Chondrocyte (in vitro differentiated cells): Measurements from ENCODE around the gene PTPRK. TPM values are rescaled to one million over a fixed set of nuclear protein-coding genes. Genes with fewer than 3 reads are reported as not detected.

Experiments used
- DNase-seq: peaks from one replicate; pipeline ENCODE4 v3.0.0; 2021; ENCODE audit warnings: mixed read lengths, low spot score
- H3K27ac Mint-ChIP-seq: one replicate; pipeline ENCODE4 v1.8.0; 2021; ENCODE audit warnings: mild to moderate bottlenecking, moderate library complexity, mixed read lengths; ENCODE audit not compliant: unreplicated experiment
- H3K27me3 Mint-ChIP-seq: 2 replicates; pipeline ENCODE4 v1.8.0; 2021; ENCODE audit warnings: low read depth, mixed read lengths
- H3K36me3 Mint-ChIP-seq: 2 replicates; pipeline ENCODE4 v1.8.0; 2021; ENCODE audit warnings: low read depth, mixed read lengths
- H3K4me1 Mint-ChIP-seq: 2 replicates; pipeline ENCODE4 v1.8.0; 2021; ENCODE audit warnings: low read depth, mild to moderate bottlenecking, mixed read lengths
- H3K4me3 Mint-ChIP-seq: one replicate; pipeline ENCODE4 v1.8.0; 2021; ENCODE audit warnings: mild to moderate bottlenecking, moderate library complexity, mixed read lengths; ENCODE audit not compliant: unreplicated experiment
- H3K9me3 Mint-ChIP-seq: 2 replicates; pipeline ENCODE4 v1.8.0; 2021; ENCODE audit warnings: low read depth, mixed read lengths
- CTCF ChIP-seq: fragments of 200-600 bp; sonication (generic); IDR thresholded peaks from 2 replicates; pipeline ENCODE4 v1.5.0; 2021; ENCODE audit warnings: antibody characterized with exemption, mild to moderate bottlenecking, moderate library complexity
- total RNA-seq: library from RNA; stranded (reverse); gene quantifications from 3 replicates; pipeline ENCODE4 v1.2.1, GENCODE V29; 2021

Gene PTPRK
- total RNA-seq, 1 donor from 2014 or later = 63.3 TPM

DNA sequence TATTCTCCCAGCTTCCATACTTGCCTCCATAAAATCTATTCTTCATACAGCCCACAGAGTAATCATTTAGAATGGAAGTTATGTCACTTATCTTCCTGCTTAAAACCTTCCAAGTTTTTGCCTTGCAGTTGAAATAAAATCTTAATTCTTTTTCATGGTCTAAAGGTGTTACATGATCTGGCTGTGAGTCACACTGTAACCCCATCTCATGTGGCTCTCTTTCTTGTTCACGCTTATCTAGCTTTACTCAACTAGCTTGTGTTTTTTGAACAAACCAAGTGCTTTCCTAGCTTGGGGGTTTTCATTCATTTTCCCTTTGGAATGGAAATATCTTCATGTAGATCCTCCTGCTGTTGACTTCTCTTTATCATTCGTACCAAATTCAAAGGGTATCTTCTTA, 596.0 kb downstream of the PTPRK start:
- no peak for TF ChIP-seq CTCF
- Mint-ChIP-seq H3K27ac (no peak overlapping the region), H3K4me1 (no peaks in the 10 kb centered on the region), H3K27me3 (no peaks in the 10 kb centered on the region), H3K4me3 (no peak overlapping the region), H3K9me3 (peaks cover 38% of the 10 kb centered on the region), H3K36me3 (peaks cover 11% of the 10 kb centered on the region)
- DNase-seq = no peak

- Mint-ChIP-seq H3K9me3 (peaks cover 37% of the 10 kb centered on the region), H3K4me3 (no peak overlapping the region), H3K27me3 (peaks cover 3% of the 10 kb centered on the region), H3K4me1 (no peaks in the 10 kb centered on the region), H3K27ac (no peak overlapping the region), H3K36me3 (peaks cover 11% of the 10 kb centered on the region)
- no peak for DNase-seq
- no peak for TF ChIP-seq CTCF
Measured at GRCh38 chr6:127924031-127924430, 596.4 kb downstream of the PTPRK start.

DNA sequence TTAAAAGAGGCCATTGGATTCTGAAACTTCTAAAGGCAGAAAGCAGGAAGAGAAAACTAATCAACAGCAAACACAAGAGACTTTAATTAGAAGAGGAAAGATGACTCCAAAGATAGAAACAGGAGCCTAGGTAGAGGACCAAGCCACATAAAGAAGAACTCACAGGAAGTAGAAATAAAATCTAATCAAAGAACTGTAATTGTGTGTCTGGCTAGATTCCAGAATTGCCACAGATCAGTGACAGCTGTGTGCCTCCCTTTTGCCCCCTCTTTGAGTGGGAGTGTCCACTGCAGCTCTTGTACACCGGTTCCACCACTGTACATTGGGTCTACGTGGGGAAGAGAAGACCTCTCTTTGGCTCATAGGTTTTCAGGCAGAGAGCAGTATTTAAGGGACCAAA, 597.3 kb downstream of the PTPRK start:
- Mint-ChIP-seq H3K4me1 (no peaks in the 10 kb centered on the region), H3K9me3 (peaks cover 28% of the 10 kb centered on the region), H3K27ac (no peak overlapping the region), H3K27me3 (peaks cover 5% of the 10 kb centered on the region), H3K36me3 (peaks cover 6% of the 10 kb centered on the region), H3K4me3 (no peak overlapping the region)
- no peak for DNase-seq
- TF ChIP-seq CTCF = no peak

GRCh38 chr6:127921982-127922381, 598.4 kb downstream of the PTPRK start:
- Mint-ChIP-seq H3K4me1 (no peaks in the 10 kb centered on the region), H3K27me3 (peaks cover 6% of the 10 kb centered on the region), H3K27ac (no peak overlapping the region), H3K36me3 (peaks cover 1% of the 10 kb centered on the region), H3K4me3 (no peak overlapping the region), H3K9me3 (peaks cover 18% of the 10 kb centered on the region)
- TF ChIP-seq CTCF = no peak
- DNase-seq = no peak

DNA sequence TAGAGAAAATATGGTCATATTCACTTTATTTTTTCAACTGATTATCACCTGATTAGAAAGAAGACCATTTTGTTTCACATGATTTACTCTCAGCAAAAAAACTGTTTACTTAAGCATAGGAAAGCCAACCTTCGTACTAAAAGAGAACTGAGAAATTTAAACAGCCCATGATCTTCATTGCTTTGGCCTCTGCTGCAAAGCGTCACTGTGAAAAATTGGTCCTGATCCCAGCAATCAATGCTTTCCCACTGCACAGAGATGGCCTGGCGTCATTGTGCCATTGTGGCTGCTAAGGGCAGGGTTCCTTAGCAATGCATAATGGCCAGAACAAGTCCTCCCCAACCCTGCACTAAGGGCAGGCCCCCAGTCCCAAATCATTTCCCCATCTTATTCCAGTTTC, 599.6 kb downstream of the PTPRK start:
- H3K27ac Mint-ChIP-seq = no peak overlapping the region
- no peaks in the 10 kb centered on the region for H3K4me1 Mint-ChIP-seq
- no peak for DNase-seq
- H3K36me3 Mint-ChIP-seq = no peaks in the 10 kb centered on the region
- H3K27me3 Mint-ChIP-seq = peaks cover 7% of the 10 kb centered on the region
- H3K4me3 Mint-ChIP-seq = no peak overlapping the region
- no peak for TF ChIP-seq CTCF
- peaks cover 14% of the 10 kb centered on the region for H3K9me3 Mint-ChIP-seq
